IPS-20b (cell line): ENCODE results near the gene ITGB5.

Source experiments
- H3K27ac ChIP-seq: one replicate; pipeline ENCODE4 v1.5.1; 2013; ENCODE audit warnings: low read length
- H3K27me3 ChIP-seq: 2 replicates; pipeline ENCODE4 v1.6.1; 2013; ENCODE audit warnings: mild to moderate bottlenecking, low read length, inconsistent platforms; ENCODE audit not compliant: insufficient read depth
- H3K36me3 ChIP-seq: 2 replicates; pipeline ENCODE4 v1.6.1; 2013; ENCODE audit warnings: low read depth, mild to moderate bottlenecking, inconsistent platforms, low read length, moderate library complexity; ENCODE audit not compliant: insufficient read depth
- H3K4me1 ChIP-seq: 2 replicates; pipeline ENCODE4 v1.6.1; 2013; ENCODE audit warnings: mild to moderate bottlenecking, control low read depth, inconsistent platforms, low read length, moderate library complexity; ENCODE audit not compliant: insufficient read depth
- H3K4me3 ChIP-seq: 2 replicates; pipeline ENCODE4 v1.5.1; 2013; ENCODE audit warnings: mild to moderate bottlenecking, low read length, inconsistent platforms
- H3K9ac ChIP-seq: 2 replicates; pipeline ENCODE4 v1.6.1; 2013; ENCODE audit warnings: low read depth, mild to moderate bottlenecking, inconsistent platforms, low read length, moderate library complexity
- H3K9me3 ChIP-seq: 2 replicates; pipeline ENCODE4 v1.6.1; 2013; ENCODE audit warnings: mild to moderate bottlenecking, low read depth, low read length, inconsistent platforms; ENCODE audit not compliant: insufficient read depth

ITGB5 gene

DNA sequence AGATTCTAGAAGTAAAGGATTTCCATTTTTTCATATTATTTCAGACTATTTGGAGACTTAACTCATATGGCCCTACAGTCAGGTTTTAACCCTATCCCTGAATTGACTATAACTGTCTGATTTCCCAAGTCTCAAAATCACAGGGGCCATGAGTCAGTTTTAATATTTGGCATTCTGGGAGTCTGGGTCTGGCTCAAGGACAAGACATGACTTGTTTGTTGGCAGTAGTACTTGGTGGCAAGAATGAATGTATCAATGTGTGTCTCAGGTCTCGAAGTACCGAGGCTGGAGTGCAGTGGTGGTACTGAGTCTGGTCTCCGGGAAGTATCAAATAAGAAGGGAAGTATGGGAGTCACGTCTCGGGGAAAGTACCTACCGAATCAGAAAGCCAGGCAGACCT lies 146.1 kb downstream of the ITGB5 start:
- no peaks in the 10 kb centered on the region for H3K4me1 ChIP-seq
- H3K9ac ChIP-seq, result no peak overlapping the region
- H3K27ac ChIP-seq, result no peak overlapping the region
- peaks cover 91% of the 10 kb centered on the region for H3K36me3 ChIP-seq
- H3K9me3 ChIP-seq, result no peaks in the 10 kb centered on the region
- H3K4me3 ChIP-seq, result no peak overlapping the region
- no peaks in the 10 kb centered on the region for H3K27me3 ChIP-seq

- no peak overlapping the region for H3K27ac ChIP-seq
- peaks cover 28% of the 10 kb centered on the region; the same call in 1 of the 2 replicates for H3K27me3 ChIP-seq
- peaks cover 30% of the 10 kb centered on the region for H3K36me3 ChIP-seq
- no peaks in the 10 kb centered on the region for H3K4me1 ChIP-seq
- H3K9ac ChIP-seq, result no peak overlapping the region; the same call in 1 of the 2 replicates
- peak overlapping the region; percentile 89; the same call in 1 of the 2 replicates for H3K4me3 ChIP-seq
- H3K9me3 ChIP-seq, result no peaks in the 10 kb centered on the region
Measured at GRCh38 chr3:124731760-124732159, 155.4 kb downstream of the ITGB5 start.

GRCh38 chr3:124730941-124731297 lies 156.2 kb downstream of the ITGB5 start:
- peaks cover 22% of the 10 kb centered on the region for H3K36me3 ChIP-seq
- no peaks in the 10 kb centered on the region for H3K4me1 ChIP-seq
- no peaks in the 10 kb centered on the region for H3K9me3 ChIP-seq
- H3K27ac ChIP-seq, result peak overlapping the region; percentile 19
- peak overlapping the region; percentile 93 for H3K9ac ChIP-seq
- peak overlapping the region; percentile 89 for H3K4me3 ChIP-seq
- H3K27me3 ChIP-seq, result peaks cover 33% of the 10 kb centered on the region; the same call in 1 of the 2 replicates

- peak within 1 kb of the TSS; percentile 19 for H3K27ac ChIP-seq
Measured at GRCh38 chr3:124730129-124730940, 156.8 kb downstream of the ITGB5 start, which contains the start of gene UMPS. UMPS (plus strand) TSS chr3:124730452; CDS start chr3:124730472, 20 bp downstream.

GRCh38 chr3:124722589-124722988 lies 164.6 kb downstream of the ITGB5 start:
- H3K36me3 ChIP-seq, result no peaks in the 10 kb centered on the region
- peaks cover 38% of the 10 kb centered on the region; the same call in 1 of the 2 replicates for H3K27me3 ChIP-seq
- no peak overlapping the region for H3K9ac ChIP-seq
- no peak overlapping the region for H3K27ac ChIP-seq
- H3K9me3 ChIP-seq, result no peaks in the 10 kb centered on the region
- no peak overlapping the region for H3K4me3 ChIP-seq
- no peaks in the 10 kb centered on the region for H3K4me1 ChIP-seq

More at GRCh38 chr3:124730129-124730940, 156.8 kb downstream of the ITGB5 start, which contains the start of gene UMPS:
- peak within 1 kb of the TSS; percentile 93 for H3K9ac ChIP-seq
- H3K36me3 ChIP-seq, result peaks cover 16% of the 10 kb centered on the region
- H3K4me1 ChIP-seq, result no peaks in the 10 kb centered on the region
- H3K4me3 ChIP-seq, result peak within 1 kb of the TSS; percentile 89
- H3K27me3 ChIP-seq, result peaks cover 39% of the 10 kb centered on the region; the same call in 1 of the 2 replicates
- H3K9me3 ChIP-seq, result no peaks in the 10 kb centered on the region

- H3K9ac ChIP-seq, result no peak overlapping the region
- H3K9me3 ChIP-seq, result no peaks in the 10 kb centered on the region
- H3K36me3 ChIP-seq, result no peaks in the 10 kb centered on the region
- no peaks in the 10 kb centered on the region for H3K27me3 ChIP-seq
- H3K4me3 ChIP-seq, result no peak overlapping the region
- H3K4me1 ChIP-seq, result no peaks in the 10 kb centered on the region
- no peak overlapping the region for H3K27ac ChIP-seq
Measured at GRCh38 chr3:124714223-124714853, 172.8 kb downstream of the ITGB5 start.
